Transverse colon (tissue), 4 donors: Measurements from ENCODE around the gene INPP5B. TPM values are rescaled to one million over a fixed set of nuclear protein-coding genes. Genes with fewer than 3 reads are reported as not detected.
"Not testable (repeated sequence)": the region's sequence is repeated elsewhere in the genome, so short reads cannot be mapped to it uniquely, and the experiment has no call there.

ENCODE experiments used
- DNase-seq: peaks from one replicate; pipeline ENCODE4 v3.0.0-alpha.2; 2019
- H3K27ac ChIP-seq, 4 donors: fragments of 200-600 bp; sonication (generic); 2 replicates each; pipeline ENCODE4 v1.5.1; 2016 to 2018; ENCODE audit warnings: inconsistent platforms in 4 of 4
- H3K27me3 ChIP-seq: fragments of 200-600 bp; sonication (generic); 2 replicates; pipeline ENCODE4 v1.5.1; 2017; ENCODE audit warnings: inconsistent platforms
- H3K36me3 ChIP-seq, 4 donors: fragments of 200-600 bp; sonication (generic); 2 replicates each; pipeline ENCODE4 v1.5.1; 2017 to 2019; ENCODE audit warnings: inconsistent platforms in 4 of 4
- H3K4me1 ChIP-seq, 4 donors: fragments of 200-600 bp; sonication (generic); 2 replicates each; pipeline ENCODE4 v1.5.1; 2017 to 2020; ENCODE audit warnings: inconsistent platforms in 4 of 4
- H3K4me3 ChIP-seq, 4 donors: fragments of 200-600 bp; sonication (generic); 1 replicate in 1 of 4; 2 replicates in 3 of 4; pipeline versions ENCODE4 v1.5.1 to v1.6.1; 2017 to 2019; ENCODE audit warnings: inconsistent platforms in 4 of 4
- H3K9me3 ChIP-seq, 2 donors: fragments of 200-600 bp; sonication (generic); 2 replicates each; pipeline ENCODE4 v1.5.1; 2017 to 2019; ENCODE audit warnings: inconsistent platforms in 2 of 2
- CTCF ChIP-seq, 5 experiments: fragments of 200-600 bp in 3 of 5; fragments of 450-650 bp in 2 of 5; sonication (generic) in 3 of 5; IDR thresholded peaks; 1 replicate in 2 of 5; 2 replicates in 3 of 5; pipeline ENCODE4 v1.5.1; 2016 to 2017; ENCODE audit warnings: antibody characterized with exemption in 5 of 5, inconsistent platforms in 3 of 5, mild to moderate bottlenecking in 2 of 5, moderate library complexity in 1 of 5
- EP300 ChIP-seq: sonication (generic); formaldehyde crosslinking; IDR thresholded peaks from one replicate; pipeline ENCODE4 v1.6.1; 2017; ENCODE audit warnings: antibody characterized with exemption, low read depth
- POLR2A ChIP-seq: fragments of 450-650 bp; IDR thresholded peaks from one replicate; pipeline ENCODE4 v1.6.1; 2016; ENCODE audit warnings: antibody characterized with exemption, mild to moderate bottlenecking, moderate library complexity
- POLR2AphosphoS5 ChIP-seq, 3 donors: sonication (generic); formaldehyde crosslinking; IDR thresholded peaks; one replicate each; pipeline ENCODE4 v1.6.1; 2016; ENCODE audit warnings: antibody characterized with exemption in 3 of 3
- WGBS, 2 donors: methylation state at CpG; one replicate each; pipeline ENCODE4 v1.1.5; 2018; ENCODE audit warnings: low coverage in 1 of 2; 5-methylcytosine and 5-hydroxymethylcytosine counted together
- in situ Hi-C, 4 donors: fragments of 200-750 bp; cut with MboI; loops; one replicate each; pipeline versions ENCODE4 v1.15.0 to v1.15.1; 2017; ENCODE audit warnings: low sequenced_read_pairs in 3 of 4, low pct_ligation_motif_present in 1 of 4, low pct_unique_long_range_greater_than_20kb in 1 of 4
- intact Hi-C: fragments of 100-400 bp; cut with DNase I; formaldehyde crosslinking; loops from one replicate; pipeline ENCODE4 v1.15.1; 2023; ENCODE audit warnings: low total_unique reads
- total RNA-seq, 4 donors: library from RNA; depleted of rRNA; stranded (reverse); fragments of >200 nt; gene quantifications; one replicate each; pipeline ENCODE4 v1.1.0, GENCODE V29; 2016

INPP5B gene
- total RNA-seq, 4 donors from 2014 or later = 32.6 to 43.6 (median 39.1) TPM

DNA sequence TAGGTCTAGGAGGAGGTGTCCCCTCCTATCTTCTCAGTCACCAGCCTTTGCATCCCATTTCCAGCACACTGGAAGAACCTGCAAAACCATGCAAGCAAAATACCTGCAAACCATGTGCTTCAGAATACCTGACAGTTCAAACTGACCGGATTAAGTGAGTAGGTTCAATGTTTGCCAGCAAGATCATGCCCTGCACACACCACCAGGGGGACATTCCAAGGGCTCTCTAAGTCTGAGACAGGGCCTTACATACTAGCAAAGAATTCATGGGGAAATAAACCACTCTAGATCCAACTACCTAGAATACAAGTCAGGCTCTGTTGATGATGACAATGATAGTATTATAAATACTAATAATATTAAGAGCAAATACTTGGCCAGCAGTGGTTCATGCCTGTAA, 27.6 kb downstream of the INPP5B start:
- DNase-seq = no peak
- TF ChIP-seq CTCF (IDR thresholded peaks at IDR 0.05) (peak in 3 of 5 experiments; percentile 14 to 25 (median 23)), POLR2A (no peak)
- H3K27me3 ChIP-seq = no peaks in the 10 kb centered on the region
- H3K4me3 ChIP-seq = no peak overlapping the region
- in situ Hi-C loops = no loop called here
- H3K36me3 ChIP-seq = no peaks in the 10 kb centered on the region
- H3K27ac ChIP-seq = no peak overlapping the region
- H3K9me3 ChIP-seq = no peaks in the 10 kb centered on the region
- intact Hi-C loops = no loop called here
- 65% methylated on average over 1 of the region's 1 CpG; no CpG with 5 or more reads in 1 of the 2 donors for WGBS, 2 donors
- peaks cover 0 to 8% (median 3%) of the 10 kb centered on the region in 4 donors for H3K4me1 ChIP-seq

GRCh38 chr1:37915476-37916093, 31.3 kb downstream of the INPP5B start:
- no peak overlapping the region for H3K27ac ChIP-seq
- in situ Hi-C loops = no loop called here
- WGBS, 2 donors = 91 to 95% methylated on average over 1 to 2 of the region's 2 CpGs

DNA sequence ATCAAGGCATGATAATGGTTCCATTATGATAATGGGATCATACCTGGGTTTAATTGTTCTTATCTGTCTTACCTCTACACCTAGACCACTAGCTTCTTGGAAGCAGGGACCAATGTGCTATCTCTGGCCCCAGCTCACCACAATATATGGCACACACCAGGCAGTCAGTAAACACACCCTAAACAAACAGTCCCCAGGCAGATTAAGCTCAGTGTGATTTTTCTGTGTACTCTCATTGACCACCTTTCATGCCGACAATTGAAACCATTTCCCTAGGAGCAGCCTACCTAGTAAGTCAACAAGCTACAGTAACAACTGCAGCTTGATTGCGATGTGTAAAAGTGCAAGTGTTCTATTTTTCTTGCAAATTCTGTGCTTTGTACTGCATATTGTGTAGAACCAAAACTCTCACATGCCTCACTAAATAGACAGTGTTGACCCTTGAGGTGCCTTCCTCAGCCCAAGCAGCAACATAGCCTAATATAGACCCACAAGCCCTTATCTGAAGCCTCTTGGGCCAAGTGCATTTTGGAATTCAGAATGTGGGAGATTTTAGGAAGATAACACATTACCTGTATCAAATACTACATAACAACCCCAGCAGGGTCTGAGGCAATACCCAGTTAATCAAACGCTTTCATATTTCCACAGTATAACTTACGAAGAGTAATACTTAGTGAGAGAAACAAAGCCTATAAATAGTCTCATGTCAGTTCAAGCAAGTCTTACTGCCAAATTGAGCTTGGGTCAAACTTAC, 32.0 kb downstream of the INPP5B start:
- no peaks in the 10 kb centered on the region for H3K27me3 ChIP-seq
- TF ChIP-seq POLR2A (no peak), EP300 (no peak), CTCF (IDR thresholded peaks at IDR 0.05) (no peak), POLR2AphosphoS5 (IDR thresholded peaks at IDR 0.05) (no peak)
- DNase-seq = no peak
- no peak overlapping the region for H3K4me3 ChIP-seq
- H3K9me3 ChIP-seq = no peaks in the 10 kb centered on the region
- no peak overlapping the region for H3K27ac ChIP-seq
- in situ Hi-C loops = no loop called here
- intact Hi-C loops = no loop called here
- H3K4me1 ChIP-seq = peaks cover 0 to 8% (median 3%) of the 10 kb centered on the region in 4 donors
- WGBS, 2 donors = 63 to 73% methylated on average over 4 of the region's 4 CpGs
- H3K36me3 ChIP-seq = no peaks in the 10 kb centered on the region

More at GRCh38 chr1:37915476-37916093, 31.3 kb downstream of the INPP5B start:
- intact Hi-C loops = no loop called here
- Histone ChIP-seq H3K4me1 (peaks cover 0 to 8% (median 3%) of the 10 kb centered on the region in 4 donors), H3K4me3 (no peak overlapping the region), H3K27me3 (no peaks in the 10 kb centered on the region), H3K9me3 (no peaks in the 10 kb centered on the region), H3K36me3 (no peaks in the 10 kb centered on the region)
- TF ChIP-seq POLR2AphosphoS5 (IDR thresholded peaks at IDR 0.05) (no peak), CTCF (IDR thresholded peaks at IDR 0.05) (no peak), EP300 (no peak), POLR2A (no peak)
- DNase-seq = no peak

DNA sequence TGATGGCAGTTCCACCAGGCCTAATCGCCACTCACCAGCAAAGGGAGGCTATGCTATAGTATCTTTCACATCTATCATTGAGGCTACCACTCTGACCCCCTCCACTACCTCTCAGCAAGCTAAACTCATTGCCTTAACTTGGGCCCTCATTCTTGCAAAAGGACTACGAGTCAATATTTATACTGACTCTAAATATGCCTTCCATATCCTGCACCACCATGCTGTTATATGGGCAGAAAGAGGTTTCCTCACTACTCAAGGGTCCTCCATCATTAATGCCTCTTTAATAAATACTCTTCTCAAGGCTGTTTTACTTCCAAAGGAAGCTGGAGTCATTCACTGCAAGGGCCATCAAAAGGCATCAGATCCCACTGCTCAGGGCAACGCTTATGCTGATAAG, 35.4 kb downstream of the INPP5B start:
- H3K4me1 ChIP-seq, H3K27me3 ChIP-seq, H3K4me3 ChIP-seq, in situ Hi-C loops, DNase-seq, H3K9me3 ChIP-seq, H3K27ac ChIP-seq, H3K36me3 ChIP-seq, intact Hi-C loops: not testable (repeated sequence)
- 96 to 98% methylated on average over 2 to 3 of the region's 3 CpGs for WGBS, 2 donors

DNA sequence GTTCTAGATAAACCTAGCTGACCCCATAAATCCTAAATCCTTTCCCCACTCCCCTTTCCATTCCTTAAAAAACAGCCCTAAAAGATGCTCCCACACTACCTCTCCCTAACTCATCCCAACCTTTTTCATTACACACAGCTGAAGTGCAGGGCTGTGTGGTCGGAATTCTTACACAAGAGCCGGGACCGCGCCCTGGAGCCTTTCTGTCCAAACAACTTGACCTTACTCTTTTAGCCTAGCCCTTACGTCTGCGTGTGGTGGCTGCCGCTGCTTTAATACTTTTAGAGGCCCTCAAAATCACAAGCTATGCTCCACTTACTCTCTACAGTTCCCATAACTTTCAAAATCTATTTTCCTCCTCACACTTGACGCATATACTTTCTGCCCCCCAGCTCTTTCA, 36.0 kb downstream of the INPP5B start:
- in situ Hi-C loops, H3K36me3 ChIP-seq, H3K4me1 ChIP-seq, DNase-seq, H3K9me3 ChIP-seq, H3K27me3 ChIP-seq, H3K27ac ChIP-seq, intact Hi-C loops, H3K4me3 ChIP-seq: not testable (repeated sequence)
- WGBS, 2 donors = 93 to 100% methylated on average over 1 to 8 of the region's 8 CpGs

DNA sequence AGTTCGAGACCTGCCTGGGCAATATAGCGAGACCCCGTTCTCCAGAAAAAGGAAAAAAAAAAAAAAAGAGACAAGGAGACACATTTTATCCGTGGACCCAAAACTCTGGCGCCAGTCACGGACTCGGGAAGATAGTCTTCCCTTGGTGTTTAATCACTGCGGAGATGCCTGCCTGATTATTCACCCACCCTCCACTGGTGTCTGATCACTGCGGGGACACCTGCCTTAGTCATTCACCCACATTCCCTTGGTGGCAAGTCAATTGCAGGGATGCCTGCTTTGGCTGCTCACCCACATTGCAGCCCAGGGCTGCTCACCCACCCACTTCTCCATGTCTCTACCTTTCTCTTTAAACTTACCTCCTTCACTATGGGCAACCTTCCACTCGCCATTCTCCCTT, 38.3 kb downstream of the INPP5B start:
- in situ Hi-C loops, DNase-seq, H3K36me3 ChIP-seq, H3K27ac ChIP-seq, intact Hi-C loops, H3K27me3 ChIP-seq, H3K9me3 ChIP-seq, H3K4me3 ChIP-seq, H3K4me1 ChIP-seq: not testable (repeated sequence)
- WGBS, 2 donors = 96 to 100% methylated on average over 5 to 10 of the region's 10 CpGs

GRCh38 chr1:37907416-37908125, 39.3 kb downstream of the INPP5B start:
- H3K36me3 ChIP-seq, H3K27ac ChIP-seq, H3K4me1 ChIP-seq, H3K9me3 ChIP-seq, H3K27me3 ChIP-seq, intact Hi-C loops, in situ Hi-C loops, DNase-seq, H3K4me3 ChIP-seq: not testable (repeated sequence)
- 88 to 90% methylated on average over 2 to 6 of the region's 6 CpGs for WGBS, 2 donors
